SK-N-SH treated with all-trans-retinoic acid at 6 μM for 48 hours (cell line): ENCODE data around the gene OR6C68.

Experiments used
- ARNTL ChIP-seq: fragments of 450-650 bp; formaldehyde crosslinking; IDR thresholded peaks from 2 replicates; pipeline ENCODE4 v1.5.0; 2020; ENCODE audit warnings: low read depth, mild to moderate bottlenecking, moderate library complexity, borderline replicate concordance
- BACH2 ChIP-seq: fragments of 250-450 bp; sonication (Bioruptor Pico); IDR thresholded peaks from 2 replicates; pipeline ENCODE4 v1.9.0; 2021; ENCODE audit warnings: mild to moderate bottlenecking, borderline replicate concordance
- ESRRG ChIP-seq: fragments of 250-450 bp; sonication (Bioruptor Pico); IDR thresholded peaks from 2 replicates; pipeline ENCODE4 v1.6.1; 2021; ENCODE audit warnings: mild to moderate bottlenecking
- OSR1 ChIP-seq: fragments of 250-450 bp; sonication (Bioruptor Pico); IDR thresholded peaks from 2 replicates; pipeline ENCODE4 v1.8.0; 2022; ENCODE audit warnings: moderate library complexity, mild to moderate bottlenecking, inconsistent platforms
- PATZ1 ChIP-seq: fragments of 250-450 bp; sonication (Bioruptor Pico); IDR thresholded peaks from 2 replicates; pipeline ENCODE4 v1.8.0; 2020; ENCODE audit warnings: mild to moderate bottlenecking, moderate library complexity, borderline replicate concordance
- POU6F1 ChIP-seq: fragments of 250-450 bp; sonication (Bioruptor Pico); IDR thresholded peaks from 2 replicates; pipeline ENCODE4 v1.8.0; 2021; ENCODE audit warnings: low read depth, mild to moderate bottlenecking, moderate library complexity, borderline replicate concordance
- PPARA ChIP-seq: fragments of 250-450 bp; sonication (Bioruptor Pico); IDR thresholded peaks from 2 replicates; pipeline ENCODE4 v1.5.0; 2020; ENCODE audit warnings: mild to moderate bottlenecking, borderline replicate concordance
- RARB ChIP-seq: fragments of 250-450 bp; sonication (Bioruptor Pico); IDR thresholded peaks from 2 replicates; pipeline ENCODE4 v1.8.0; 2021; ENCODE audit warnings: mild to moderate bottlenecking, moderate library complexity
- TOX ChIP-seq: fragments of 250-450 bp; sonication (Bioruptor Pico); IDR thresholded peaks from 2 replicates; pipeline ENCODE4 v1.8.0; 2021; ENCODE audit warnings: mild to moderate bottlenecking, moderate library complexity, borderline replicate concordance
- ZFP30 ChIP-seq: fragments of 450-650 bp; formaldehyde crosslinking; IDR thresholded peaks from 2 replicates; pipeline ENCODE4 v1.5.0; 2022; ENCODE audit warnings: mild to moderate bottlenecking, moderate library complexity

- TF ChIP-seq PATZ1 (CRISPR knock-in tag) (no peak), POU6F1 (CRISPR knock-in tag) (no peak), ESRRG (CRISPR knock-in tag) (no peak), ARNTL (CRISPR knock-in tag) (no peak), OSR1 (CRISPR knock-in tag) (no peak), TOX (no peak), BACH2 (CRISPR knock-in tag) (no peak), ZFP30 (CRISPR knock-in tag) (no peak), PPARA (CRISPR knock-in tag) (no peak), RARB (CRISPR knock-in tag) (no peak)
Measured at GRCh38 chr12:55472264-55472663, 19.9 kb upstream of the OR6C68 start.
